ENCODE measurements around the gene GIT2.
A peak's percentile ranks its signal among the peaks of the same experiment; 100 is the strongest.
"Not testable (repeated sequence)": the region's sequence is repeated elsewhere in the genome, so short reads cannot be mapped to it uniquely, and the experiment has no call there.

GIT2 gene

GRCh38 chr12:110002676-110003515 lies 6.7 kb upstream of the GIT2 start:
- DNase-seq = no peak

GRCh38 chr12:110001596-110001995 lies 5.4 kb upstream of the GIT2 start:
- peak in 1 of 2 experiments; percentile 31 for DNase-seq

- DNase-seq = peak in 1 of 2 experiments; percentile 20
Observed at GRCh38 chr12:109999983-110000505, 3.9 kb upstream of the GIT2 start.

GRCh38 chr12:109999649-109999971 lies 3.4 kb upstream of the GIT2 start:
- DNase-seq = no peak

GRCh38 chr12:109998904-109999648 lies 2.9 kb upstream of the GIT2 start, which contains the start of gene ANKRD13A:
TSS of gene ANKRD13A (plus strand) at chr12:109999430. CDS start at chr12:109999689, 259 bp downstream.
- DNase-seq = peak; percentile 65 to 93

GRCh38 chr12:109998241-109998903 lies 2.2 kb upstream of the GIT2 start:
- no peak for DNase-seq

- no peak for DNase-seq
Observed at GRCh38 chr12:109997393-109997792, 1.2 kb upstream of the GIT2 start.

- no peak for DNase-seq
Observed at GRCh38 chr12:109996483-109996853, 300 bp upstream of the GIT2 start.

GRCh38 chr12:109995361-109995685 lies 845 bp downstream of the GIT2 start:
- no peak for DNase-seq

GRCh38 chr12:109994401-109995175 lies 1.6 kb downstream of the GIT2 start:
- peak in 1 of 2 experiments; percentile 11 for DNase-seq

- DNase-seq = no peak
Observed at GRCh38 chr12:109993091-109993490, 3.1 kb downstream of the GIT2 start.

- no peak for DNase-seq
Observed at GRCh38 chr12:109991586-109991985, 4.6 kb downstream of the GIT2 start.

- no peak for DNase-seq
Observed at GRCh38 chr12:109989380-109989779, 6.8 kb downstream of the GIT2 start.

- DNase-seq = no peak
Observed at GRCh38 chr12:109988903-109989302, 7.3 kb downstream of the GIT2 start.

- DNase-seq = no peak
Observed at GRCh38 chr12:109988274-109988673, 7.9 kb downstream of the GIT2 start.

- no peak for DNase-seq
Observed at GRCh38 chr12:109987615-109988014, 8.6 kb downstream of the GIT2 start.

- not testable (repeated sequence) for DNase-seq
Observed at GRCh38 chr12:109986236-109986635, 9.9 kb downstream of the GIT2 start.

- no peak for DNase-seq
Observed at GRCh38 chr12:109983432-109984142, 12.6 kb downstream of the GIT2 start.

- no peak for DNase-seq
Observed at GRCh38 chr12:109982210-109982609, 14.0 kb downstream of the GIT2 start.

GRCh38 chr12:109981311-109981710 lies 14.9 kb downstream of the GIT2 start:
- DNase-seq = no peak

GRCh38 chr12:109972821-109973220 lies 23.3 kb downstream of the GIT2 start:
- no peak for DNase-seq

GRCh38 chr12:109968801-109969200 lies 27.4 kb downstream of the GIT2 start:
- no peak for DNase-seq

All from SW 1271 (cell line).